H1 (cell line): Measurements from ENCODE around the gene GTF2F1. TPM values are rescaled to one million over a fixed set of nuclear protein-coding genes. Genes with fewer than 3 reads are reported as not detected.

ENCODE experiments used
- CHD1 ChIP-seq: IDR thresholded peaks from 2 replicates; pipeline ENCODE4 v1.6.1; 2012; ENCODE audit warnings: low read depth, low read length, improper control_type of control experiment
- CTBP2 ChIP-seq: IDR thresholded peaks from 2 replicates; pipeline ENCODE4 v1.7.0; 2011; ENCODE audit warnings: borderline replicate concordance, mild to moderate bottlenecking, moderate library complexity, mixed read lengths, low read length; ENCODE audit not compliant: insufficient read depth, insufficient read length
- EZH2 ChIP-seq: fragments of 200-600 bp; sonication (generic); IDR thresholded peaks from 2 replicates; pipeline ENCODE4 v1.7.1; 2012; ENCODE audit warnings: low read depth, mild to moderate bottlenecking, moderate library complexity, low read length, inconsistent platforms; ENCODE audit not compliant: severe bottlenecking
- HDAC2 ChIP-seq, 2 experiments: fragments of 300-600 bp in 1 of 2; sonication (generic) in 1 of 2; IDR thresholded peaks; 2 replicates each; pipeline ENCODE4 v1.6.1; 2011 to 2012; ENCODE audit warnings: low read depth in 2 of 2, low read length in 2 of 2, mild to moderate bottlenecking in 2 of 2, moderate library complexity in 2 of 2, borderline replicate concordance in 1 of 2, inconsistent platforms in 1 of 2
- NRF1 ChIP-seq: IDR thresholded peaks from 2 replicates; pipeline ENCODE4 v1.6.1; 2011; ENCODE audit warnings: mild to moderate bottlenecking, low read depth, low read length, improper control_type of control experiment
- RFX5 ChIP-seq: IDR thresholded peaks from 2 replicates; pipeline ENCODE4 v1.6.1; 2011; ENCODE audit warnings: low read depth, low read length, improper control_type of control experiment, borderline replicate concordance
- SP1 ChIP-seq: IDR thresholded peaks from 2 replicates; pipeline ENCODE4 v1.6.1; 2011; ENCODE audit warnings: low read depth, low read length
- polyA plus RNA-seq, 7 experiments: library from polyadenylated mRNA; depleted of rRNA in 3 of 7; stranded (reverse) in 5 of 7; unstranded in 2 of 7; fragments of >200 nt in 5 of 7; fragments of 200-250 nt in 2 of 7; gene quantifications; 1 replicate in 5 of 7; 2 replicates in 1 of 7; 4 replicates in 1 of 7; pipeline versions ENCODE4 v1.2.1 to v1.2.3, GENCODE V29; 2011 to 2013; ENCODE audit warnings: missing spikeins in 2 of 7, mixed read lengths in 2 of 7
- total RNA-seq: library from RNA; stranded (reverse); fragmentation: NEBNext Ultra II Directional; extraction: Animal tissue kit (Norgen Biotek cat#: 25700); gene quantifications from 2 replicates; pipeline ENCODE4 v1.2.1, GENCODE V29; 2021

Gene GTF2F1
- total and polyA plus RNA-seq, 2 of the 8 experiments (the other 6 are each of a cell fraction or from before 2014, with no cell fraction given) = 29.3 to 56.3 TPM

DNA sequence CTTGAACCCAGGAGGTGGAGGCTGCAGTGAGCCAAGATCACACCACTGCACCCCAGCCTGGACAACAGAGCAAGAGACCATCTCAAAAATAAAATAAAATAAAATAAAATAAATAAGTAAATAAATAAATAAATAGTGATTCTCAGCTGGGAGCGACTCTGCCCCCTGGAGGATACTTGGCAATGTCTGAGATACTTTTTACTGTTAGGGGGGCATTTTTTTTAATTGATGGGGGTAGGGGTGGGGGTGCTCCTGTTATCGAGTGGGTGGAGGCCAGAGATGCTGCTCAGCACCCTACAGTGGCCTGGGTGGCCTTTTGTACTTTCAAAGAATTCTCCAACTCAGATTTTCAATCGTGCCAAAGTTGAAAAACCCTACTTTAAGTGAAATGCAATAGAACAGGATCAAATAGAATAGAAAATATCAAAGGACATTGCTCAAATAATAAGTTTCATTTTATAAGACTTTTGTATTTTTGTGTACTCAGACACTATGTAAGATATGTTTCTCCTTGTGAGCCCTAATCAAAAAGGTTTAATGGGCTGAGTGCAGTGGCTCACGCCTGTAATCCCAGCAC lies 38.8 kb downstream of the GTF2F1 start (continued):
- TF ChIP-seq SP1 = no peak
- no peak for TF ChIP-seq CHD1
- no peak for TF ChIP-seq RFX5
- TF ChIP-seq NRF1 = no peak
- no peak for TF ChIP-seq HDAC2 (IDR thresholded peaks at IDR 0.05; ENCODE audit: borderline replicate concordance in 1 of 2, low read depth in 2 of 2, low read length in 2 of 2)
- TF ChIP-seq EZH2 = no peak
- TF ChIP-seq CTBP2 = no peak
